ENCODE measurements around the gene MRPL24.

The MRPL24 gene

DNA sequence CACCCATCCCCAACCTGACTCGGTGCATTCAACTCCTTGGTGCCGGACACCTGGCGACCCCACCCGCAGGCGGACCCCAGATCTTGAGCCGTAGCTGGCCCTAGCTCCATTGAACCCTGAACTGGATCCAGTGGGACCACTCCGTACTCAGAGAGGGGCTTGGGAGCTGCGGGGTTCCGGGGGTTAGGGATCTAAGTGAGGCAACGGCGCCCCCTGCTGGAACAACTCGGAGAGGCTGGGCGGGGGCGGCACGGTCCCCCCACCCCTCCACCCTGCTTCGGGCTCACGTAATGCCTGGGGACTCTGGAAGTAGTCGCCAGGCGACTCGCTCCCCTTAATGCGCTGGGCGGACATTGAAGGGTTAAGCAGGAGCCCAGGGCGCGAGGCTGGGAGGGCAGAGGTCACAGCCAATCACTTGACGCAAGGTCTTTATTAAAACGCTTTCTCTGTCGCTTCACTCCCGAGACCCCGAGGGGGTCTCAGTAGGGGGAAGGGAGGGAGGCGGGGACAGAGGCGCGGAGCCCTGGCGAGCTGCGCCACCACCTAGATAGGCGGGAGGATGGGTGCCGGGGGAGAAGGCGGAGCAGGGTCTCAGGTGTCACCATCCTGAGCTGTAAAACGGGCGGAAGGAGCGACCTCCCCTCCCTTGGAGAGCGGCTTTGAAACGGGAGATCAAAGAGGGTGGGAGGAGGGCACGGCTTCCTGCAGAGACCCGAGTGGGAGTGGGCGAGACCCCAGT lies 34.8 kb downstream of the MRPL24 start:
- peak; percentile 59 for DNase-seq (ENCODE audit: low read depth)
- peak overlapping the region; percentile 80 for H3K4me3 ChIP-seq (ENCODE audit: low read length)
- TF ChIP-seq, protein P1, sequence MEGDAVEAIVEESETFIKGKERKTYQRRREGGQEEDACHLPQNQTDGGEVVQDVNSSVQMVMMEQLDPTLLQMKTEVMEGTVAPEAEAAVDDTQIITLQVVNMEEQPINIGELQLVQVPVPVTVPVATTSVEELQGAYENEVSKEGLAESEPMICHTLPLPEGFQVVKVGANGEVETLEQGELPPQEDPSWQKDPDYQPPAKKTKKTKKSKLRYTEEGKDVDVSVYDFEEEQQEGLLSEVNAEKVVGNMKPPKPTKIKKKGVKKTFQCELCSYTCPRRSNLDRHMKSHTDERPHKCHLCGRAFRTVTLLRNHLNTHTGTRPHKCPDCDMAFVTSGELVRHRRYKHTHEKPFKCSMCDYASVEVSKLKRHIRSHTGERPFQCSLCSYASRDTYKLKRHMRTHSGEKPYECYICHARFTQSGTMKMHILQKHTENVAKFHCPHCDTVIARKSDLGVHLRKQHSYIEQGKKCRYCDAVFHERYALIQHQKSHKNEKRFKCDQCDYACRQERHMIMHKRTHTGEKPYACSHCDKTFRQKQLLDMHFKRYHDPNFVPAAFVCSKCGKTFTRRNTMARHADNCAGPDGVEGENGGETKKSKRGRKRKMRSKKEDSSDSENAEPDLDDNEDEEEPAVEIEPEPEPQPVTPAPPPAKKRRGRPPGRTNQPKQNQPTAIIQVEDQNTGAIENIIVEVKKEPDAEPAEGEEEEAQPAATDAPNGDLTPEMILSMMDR (IDR thresholded peaks at IDR 0.05; ENCODE audit: insufficient read depth, low read depth, low read length, missing control alignments) = peak; percentile 72

DNA sequence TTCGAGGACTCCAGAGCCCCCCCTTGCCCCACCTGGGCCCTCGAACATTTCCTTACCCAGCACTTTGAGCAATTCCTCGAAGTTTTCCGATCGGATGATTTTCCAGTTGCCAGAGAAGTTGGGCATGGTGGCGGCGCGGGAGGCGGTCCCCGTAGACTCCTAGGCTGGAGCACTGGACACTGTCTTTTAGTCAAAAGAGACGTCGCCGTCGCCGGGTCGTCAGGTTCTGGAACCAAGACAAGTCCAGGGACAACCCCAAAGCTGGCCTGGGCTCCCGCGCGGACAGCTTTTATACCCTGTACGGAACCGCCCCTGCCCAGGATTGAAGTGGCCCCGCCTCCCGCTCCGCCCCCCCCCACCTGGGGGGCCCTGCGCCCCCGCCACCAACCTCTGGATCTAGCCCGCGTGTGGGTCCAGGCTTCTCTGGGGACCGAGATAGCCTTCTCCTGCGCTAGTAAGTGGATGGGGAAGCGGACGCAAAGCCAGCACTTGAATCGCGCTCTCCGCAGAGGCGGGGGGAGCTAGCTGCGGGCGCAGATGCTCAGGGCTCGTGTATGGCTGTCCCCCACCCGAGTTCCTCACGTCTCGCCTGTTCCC lies 35.5 kb downstream of the MRPL24 start, which contains the start of gene CRABP2:
Gene CRABP2 (minus strand): TSS at position 263 of the 597 bp plus-strand sequence. CDS start 137 bp downstream, at position 126.
- DNase-seq (ENCODE audit: low read depth) = peak; percentile 41
- H3K4me3 ChIP-seq (ENCODE audit: low read length) = peak within 1 kb of the TSS; percentile 80
- TF ChIP-seq, protein P1 (IDR thresholded peaks at IDR 0.05; ENCODE audit: insufficient read depth, low read depth, low read length, missing control alignments) = no peak

DNA sequence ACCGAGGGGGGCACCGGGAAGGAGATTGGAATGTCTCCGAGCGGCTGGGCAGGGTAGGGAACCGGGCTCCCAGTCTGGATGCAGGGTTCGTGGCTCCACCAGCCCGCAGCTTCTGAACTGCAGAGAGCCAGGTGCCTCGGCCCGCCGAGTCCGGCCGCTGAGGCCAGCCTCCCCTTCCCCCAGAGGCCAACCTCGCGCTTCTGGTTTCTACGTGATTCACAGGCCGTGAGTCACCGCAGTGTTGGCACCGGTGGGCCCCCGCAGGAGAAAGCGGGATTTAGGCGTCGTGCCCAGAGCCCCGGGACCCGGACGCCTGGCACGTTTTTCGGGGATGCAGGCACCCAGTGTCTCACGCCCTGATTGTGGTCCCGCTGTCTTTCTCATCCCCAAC lies 36.0 kb downstream of the MRPL24 start:
- peak overlapping the region; percentile 80 for H3K4me3 ChIP-seq (ENCODE audit: low read length)
- TF ChIP-seq, protein P1 (IDR thresholded peaks at IDR 0.05; ENCODE audit: insufficient read depth, low read depth, low read length, missing control alignments) = no peak
- peak; percentile 86 for DNase-seq (ENCODE audit: low read depth)

DNA sequence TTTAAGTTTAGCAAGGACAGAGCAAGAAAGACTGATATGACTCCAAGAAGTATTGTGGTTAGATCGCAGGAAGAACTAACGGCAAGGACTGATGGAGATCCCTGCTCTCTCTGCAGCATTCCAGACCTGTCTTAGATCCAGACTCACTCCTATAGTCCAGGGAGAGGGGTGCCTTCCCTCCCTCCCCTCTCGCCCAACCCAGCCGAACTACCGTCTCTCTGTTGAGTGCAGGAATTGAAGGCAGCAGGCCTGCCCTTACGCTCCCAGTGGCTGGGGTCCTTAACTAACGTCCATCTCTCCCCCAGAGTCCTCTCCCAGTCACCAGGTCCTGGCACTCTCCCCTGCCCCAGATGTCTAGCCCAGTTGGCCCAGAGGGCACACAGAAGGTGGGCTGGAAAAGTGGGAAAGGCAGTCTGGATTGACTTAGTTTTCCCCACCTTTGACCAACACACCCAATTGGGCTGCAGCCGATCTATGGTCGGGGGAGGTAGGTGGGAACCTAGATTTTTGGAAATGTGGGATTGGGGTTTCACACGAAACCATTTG lies 36.6 kb downstream of the MRPL24 start:
- peak overlapping the region; percentile 80 for H3K4me3 ChIP-seq (ENCODE audit: low read length)
- no peak for DNase-seq (ENCODE audit: low read depth)
- TF ChIP-seq, protein P1 (IDR thresholded peaks at IDR 0.05; ENCODE audit: insufficient read depth, low read depth, low read length, missing control alignments) = no peak

DNA sequence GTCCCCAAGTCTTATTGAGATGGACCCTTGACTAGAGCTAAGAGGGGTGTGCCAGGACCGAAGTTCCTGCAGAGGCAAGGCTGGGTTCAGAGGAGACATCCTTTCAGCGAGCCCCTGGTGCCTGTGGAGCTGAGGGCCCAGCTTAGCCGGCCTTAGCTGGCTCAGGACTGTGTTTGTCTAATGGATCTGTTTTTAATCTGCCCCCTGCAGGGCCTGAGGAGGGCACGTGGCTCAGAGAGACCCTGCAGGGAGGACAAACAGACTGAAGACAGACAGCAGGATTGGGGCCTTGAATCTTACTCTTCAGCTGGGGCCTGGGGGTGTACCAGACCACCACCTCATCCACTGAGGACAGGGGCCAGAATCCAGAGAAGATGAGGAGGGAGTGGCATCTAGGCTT lies 37.1 kb downstream of the MRPL24 start:
- peak overlapping the region; percentile 80 for H3K4me3 ChIP-seq (ENCODE audit: low read length)
- TF ChIP-seq, protein P1 (IDR thresholded peaks at IDR 0.05; ENCODE audit: insufficient read depth, low read depth, low read length, missing control alignments) = no peak
- DNase-seq (ENCODE audit: low read depth) = no peak

DNA sequence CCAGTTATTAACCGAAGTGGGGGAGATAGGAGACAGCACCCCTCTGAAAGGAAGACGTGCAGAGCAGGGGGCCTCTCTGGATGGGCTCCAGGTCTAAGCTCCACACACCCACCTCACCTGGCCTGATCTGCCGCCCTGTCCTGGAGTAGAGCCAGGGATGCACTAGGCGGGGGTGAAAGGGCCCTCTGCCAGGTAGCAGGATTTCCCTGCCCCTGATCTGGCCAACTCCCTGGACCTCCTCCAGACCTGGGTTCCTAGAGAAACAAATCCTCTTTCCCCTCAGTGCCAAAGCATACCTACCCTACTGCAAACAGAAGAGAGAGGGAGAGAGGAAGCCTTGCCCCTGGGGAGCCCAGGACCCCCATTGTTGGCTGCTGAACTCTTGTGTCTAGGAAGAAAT lies 37.6 kb downstream of the MRPL24 start:
- peak overlapping the region; percentile 80 for H3K4me3 ChIP-seq (ENCODE audit: low read length)
- TF ChIP-seq, protein P1 (IDR thresholded peaks at IDR 0.05; ENCODE audit: insufficient read depth, low read depth, low read length, missing control alignments) = no peak
- no peak for DNase-seq (ENCODE audit: low read depth)
